ENCODE measurements around the gene FAM25G. TPM values are rescaled to one million over a fixed set of nuclear protein-coding genes. Genes with fewer than 3 reads are reported as not detected.

The FAM25G gene
- total and polyA plus RNA-seq, 2 of the 13 experiments (the other 11 are each of a cell fraction or from before 2014, with no cell fraction given) = not detected

DNA sequence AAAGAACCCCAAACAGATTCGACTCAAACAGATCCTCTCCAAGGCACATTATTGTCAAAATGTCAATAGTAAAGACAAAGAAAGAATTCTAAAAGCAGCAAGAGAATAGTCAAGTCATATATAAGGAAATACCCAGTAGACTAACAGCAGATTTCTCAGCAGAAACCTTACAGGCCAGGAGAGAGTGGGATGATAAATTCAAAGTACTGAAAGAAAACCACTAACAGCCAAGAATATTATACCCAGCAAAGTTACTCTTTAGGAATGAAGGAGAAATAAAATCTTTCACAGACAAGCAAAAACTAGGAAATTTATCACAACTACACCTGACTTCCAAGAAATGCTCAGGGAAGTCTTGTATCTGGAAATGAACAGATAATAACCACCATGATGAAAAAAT lies 45.8 kb downstream of the FAM25G start:
- H3K9ac ChIP-seq (ENCODE audit: insufficient read depth, low read depth, low read length) = no peak overlapping the region
- no TSS peak for BruUV-seq (replicated peaks)
- no peaks in the 10 kb centered on the region for H3K4me1 ChIP-seq (ENCODE audit: insufficient read depth, low read length)
- H3K4me3 ChIP-seq (replicated peaks in 1 of 3; ENCODE audit: insufficient read depth in 1 of 3, low read depth in 2 of 3, low read length in 3 of 3) = no peak overlapping the region
- H3K79me2 ChIP-seq (ENCODE audit: insufficient read depth, low read length) = no peaks in the 10 kb centered on the region
- 0% methylated on average over 1 of the region's 1 CpG for WGBS (ENCODE audit: low lambda C conversion rate)
- ChIA-PET POLR2A (no interaction called here), CTCF (ENCODE audit: low intra/inter-chr PET ratio, low total read pairs) (no interaction called here)
- H3K27me3 ChIP-seq (ENCODE audit: control insufficient read depth in 1 of 2, insufficient read depth in 2 of 2, low read length in 2 of 2) = peaks cover 2 to 15% of the 10 kb centered on the region in 2 experiments; a peak in 4 of 5 replicates
- FAIRE-seq = no peak
- no peak overlapping the region for H3K4me2 ChIP-seq (ENCODE audit: low read depth, low read length)
- in situ Hi-C loops (cut with HindIII; ENCODE audit: extremely low pct_ligation_motif_present, low pct_unique_long_range_greater_than_20kb) (no loop called here), intact Hi-C loops (cut with micrococcal nuclease; ENCODE audit: unreplicated experiment) (no loop called here)
- DNase-seq (ENCODE audit: low spot score) = no peak
- no peak overlapping the region for H2AFZ ChIP-seq (ENCODE audit: low read length)
- H4K20me1 ChIP-seq (ENCODE audit: insufficient read depth, low read length) = no peaks in the 10 kb centered on the region
- no peaks in the 10 kb centered on the region for H3K36me3 ChIP-seq (replicated peaks in 1 of 2; ENCODE audit: control insufficient read depth in 1 of 2, insufficient read depth in 2 of 2, low read length in 2 of 2)
- TF ChIP-seq HMGA1 (CRISPR knock-in tag; conservative IDR thresholded peaks at IDR 0.05) (no peak), MLLT10 (CRISPR knock-in tag; IDR thresholded peaks at IDR 0.05) (no peak), ZNF850 (CRISPR knock-in tag; conservative IDR thresholded peaks at IDR 0.05) (no peak), PCBP2 (optimal IDR thresholded peaks at IDR 0.05; ENCODE audit: low read depth, low read length, poor library complexity, severe bottlenecking) (no peak), KAT2B (IDR thresholded peaks at IDR 0.05; ENCODE audit: borderline replicate concordance, low read depth, low read length) (no peak), SALL1 (CRISPR knock-in tag; IDR thresholded peaks at IDR 0.05) (no peak), ZSCAN25 (CRISPR knock-in tag; IDR thresholded peaks at IDR 0.05) (no peak), SNAI1 (CRISPR knock-in tag; IDR thresholded peaks at IDR 0.05; ENCODE audit: borderline replicate concordance) (no peak), TBX2 (CRISPR knock-in tag; IDR thresholded peaks at IDR 0.05; ENCODE audit: borderline replicate concordance) (no peak), ZFP1 (CRISPR knock-in tag; IDR thresholded peaks at IDR 0.05) (no peak), MXI1 (IDR thresholded peaks at IDR 0.05; ENCODE audit: borderline replicate concordance, low read depth, low read length) (no peak), FOXP1 (IDR thresholded peaks at IDR 0.05) (no peak), FOXP1 (CRISPR knock-in tag; IDR thresholded peaks at IDR 0.05) (no peak)
- TF ChIP-seq, protein P1, sequence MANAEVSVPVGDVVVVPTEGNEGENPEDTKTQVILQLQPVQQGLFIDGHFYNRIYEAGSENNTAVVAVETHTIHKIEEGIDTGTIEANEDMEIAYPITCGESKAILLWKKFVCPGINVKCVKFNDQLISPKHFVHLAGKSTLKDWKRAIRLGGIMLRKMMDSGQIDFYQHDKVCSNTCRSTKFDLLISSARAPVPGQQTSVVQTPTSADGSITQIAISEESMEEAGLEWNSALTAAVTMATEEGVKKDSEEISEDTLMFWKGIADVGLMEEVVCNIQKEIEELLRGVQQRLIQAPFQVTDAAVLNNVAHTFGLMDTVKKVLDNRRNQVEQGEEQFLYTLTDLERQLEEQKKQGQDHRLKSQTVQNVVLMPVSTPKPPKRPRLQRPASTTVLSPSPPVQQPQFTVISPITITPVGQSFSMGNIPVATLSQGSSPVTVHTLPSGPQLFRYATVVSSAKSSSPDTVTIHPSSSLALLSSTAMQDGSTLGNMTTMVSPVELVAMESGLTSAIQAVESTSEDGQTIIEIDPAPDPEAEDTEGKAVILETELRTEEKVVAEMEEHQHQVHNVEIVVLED (CRISPR knock-in tag; IDR thresholded peaks at IDR 0.05; ENCODE audit: borderline replicate concordance) = no peak
- TF ChIP-seq, protein P2, sequence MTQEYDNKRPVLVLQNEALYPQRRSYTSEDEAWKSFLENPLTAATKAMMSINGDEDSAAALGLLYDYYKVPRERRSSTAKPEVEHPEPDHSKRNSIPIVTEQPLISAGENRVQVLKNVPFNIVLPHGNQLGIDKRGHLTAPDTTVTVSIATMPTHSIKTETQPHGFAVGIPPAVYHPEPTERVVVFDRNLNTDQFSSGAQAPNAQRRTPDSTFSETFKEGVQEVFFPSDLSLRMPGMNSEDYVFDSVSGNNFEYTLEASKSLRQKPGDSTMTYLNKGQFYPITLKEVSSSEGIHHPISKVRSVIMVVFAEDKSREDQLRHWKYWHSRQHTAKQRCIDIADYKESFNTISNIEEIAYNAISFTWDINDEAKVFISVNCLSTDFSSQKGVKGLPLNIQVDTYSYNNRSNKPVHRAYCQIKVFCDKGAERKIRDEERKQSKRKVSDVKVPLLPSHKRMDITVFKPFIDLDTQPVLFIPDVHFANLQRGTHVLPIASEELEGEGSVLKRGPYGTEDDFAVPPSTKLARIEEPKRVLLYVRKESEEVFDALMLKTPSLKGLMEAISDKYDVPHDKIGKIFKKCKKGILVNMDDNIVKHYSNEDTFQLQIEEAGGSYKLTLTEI (CRISPR knock-in tag; conservative IDR thresholded peaks at IDR 0.05) = no peak
- TF ChIP-seq, protein P3, sequence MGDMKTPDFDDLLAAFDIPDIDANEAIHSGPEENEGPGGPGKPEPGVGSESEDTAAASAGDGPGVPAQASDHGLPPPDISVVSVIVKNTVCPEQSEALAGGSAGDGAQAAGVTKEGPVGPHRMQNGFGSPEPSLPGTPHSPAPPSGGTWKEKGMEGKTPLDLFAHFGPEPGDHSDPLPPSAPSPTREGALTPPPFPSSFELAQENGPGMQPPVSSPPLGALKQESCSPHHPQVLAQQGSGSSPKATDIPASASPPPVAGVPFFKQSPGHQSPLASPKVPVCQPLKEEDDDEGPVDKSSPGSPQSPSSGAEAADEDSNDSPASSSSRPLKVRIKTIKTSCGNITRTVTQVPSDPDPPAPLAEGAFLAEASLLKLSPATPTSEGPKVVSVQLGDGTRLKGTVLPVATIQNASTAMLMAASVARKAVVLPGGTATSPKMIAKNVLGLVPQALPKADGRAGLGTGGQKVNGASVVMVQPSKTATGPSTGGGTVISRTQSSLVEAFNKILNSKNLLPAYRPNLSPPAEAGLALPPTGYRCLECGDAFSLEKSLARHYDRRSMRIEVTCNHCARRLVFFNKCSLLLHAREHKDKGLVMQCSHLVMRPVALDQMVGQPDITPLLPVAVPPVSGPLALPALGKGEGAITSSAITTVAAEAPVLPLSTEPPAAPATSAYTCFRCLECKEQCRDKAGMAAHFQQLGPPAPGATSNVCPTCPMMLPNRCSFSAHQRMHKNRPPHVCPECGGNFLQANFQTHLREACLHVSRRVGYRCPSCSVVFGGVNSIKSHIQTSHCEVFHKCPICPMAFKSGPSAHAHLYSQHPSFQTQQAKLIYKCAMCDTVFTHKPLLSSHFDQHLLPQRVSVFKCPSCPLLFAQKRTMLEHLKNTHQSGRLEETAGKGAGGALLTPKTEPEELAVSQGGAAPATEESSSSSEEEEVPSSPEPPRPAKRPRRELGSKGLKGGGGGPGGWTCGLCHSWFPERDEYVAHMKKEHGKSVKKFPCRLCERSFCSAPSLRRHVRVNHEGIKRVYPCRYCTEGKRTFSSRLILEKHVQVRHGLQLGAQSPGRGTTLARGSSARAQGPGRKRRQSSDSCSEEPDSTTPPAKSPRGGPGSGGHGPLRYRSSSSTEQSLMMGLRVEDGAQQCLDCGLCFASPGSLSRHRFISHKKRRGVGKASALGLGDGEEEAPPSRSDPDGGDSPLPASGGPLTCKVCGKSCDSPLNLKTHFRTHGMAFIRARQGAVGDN (CRISPR knock-in tag; IDR thresholded peaks at IDR 0.05) = no peak
- TF ChIP-seq, protein P4, sequence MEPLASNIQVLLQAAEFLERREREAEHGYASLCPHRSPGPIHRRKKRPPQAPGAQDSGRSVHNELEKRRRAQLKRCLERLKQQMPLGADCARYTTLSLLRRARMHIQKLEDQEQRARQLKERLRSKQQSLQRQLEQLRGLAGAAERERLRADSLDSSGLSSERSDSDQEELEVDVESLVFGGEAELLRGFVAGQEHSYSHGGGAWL (CRISPR knock-in tag; IDR thresholded peaks at IDR 0.05) = no peak
- H3K27ac ChIP-seq (ENCODE audit: extremely low read length, insufficient read depth, low read length) = no peak overlapping the region
- peaks cover 15% of the 10 kb centered on the region for H3K9me3 ChIP-seq (ENCODE audit: low read length)
- no peak for ATAC-seq

Measured in HepG2 (cell line).